GM18507 (cell line): ENCODE data around the gene DDX49.

Experiments
- DNase-seq: peaks from one replicate; pipeline ENCODE4 v3.0.0; 2011; ENCODE audit warnings: low read depth; ENCODE audit not compliant: insufficient read length; ENCODE audit errors: extremely low spot score
- FAIRE-seq: peaks from 2 replicates; lab custom pipeline; 2011; peaks lifted over from hg19 to GRCh38; lab: Jason Lieb, UNC

DDX49 gene

GRCh38 chr19:18961767-18962620 is 42.5 kb downstream of the DDX49 start:
- FAIRE-seq (no peak), DNase-seq (no peak)

- DNase-seq: no peak
- FAIRE-seq: no peak
Observed at GRCh38 chr19:18964121-18964520, 44.6 kb downstream of the DDX49 start.

- no peak for DNase-seq
- no peak for FAIRE-seq
Observed at GRCh38 chr19:18966307-18966706, 46.8 kb downstream of the DDX49 start.

- DNase-seq: no peak
- no peak for FAIRE-seq
Observed at GRCh38 chr19:18967358-18968146, 48.0 kb downstream of the DDX49 start.

GRCh38 chr19:18969931-18970659 is 50.6 kb downstream of the DDX49 start:
- no peak for FAIRE-seq

GRCh38 chr19:18972301-18972811 is 52.8 kb downstream of the DDX49 start:
- DNase-seq (no peak), FAIRE-seq (no peak)

More at GRCh38 chr19:18969931-18970659, 50.6 kb downstream of the DDX49 start:
- no peak for DNase-seq

GRCh38 chr19:18972851-18973250 is 53.3 kb downstream of the DDX49 start:
- FAIRE-seq: no peak
- DNase-seq: no peak

GRCh38 chr19:18975011-18975410 is 55.5 kb downstream of the DDX49 start:
- no peak for FAIRE-seq
- DNase-seq: no peak

GRCh38 chr19:18975869-18976268 is 56.4 kb downstream of the DDX49 start:
- no peak for DNase-seq
- FAIRE-seq: no peak
